Urothelium cell line (cell line): ENCODE results near the gene CAV1.

Experiments used
- DNase-seq: peaks from one replicate; pipeline ENCODE4 v3.0.0; 2011; ENCODE audit warnings: low spot score, mixed read lengths
- FAIRE-seq: peaks from 2 replicates; lab custom pipeline; 2011; peaks lifted over from hg19 to GRCh38; lab: Jason Lieb, UNC

The CAV1 gene

GRCh38 chr7:116553168-116553964 is 28.5 kb downstream of the CAV1 start:
- FAIRE-seq (no peak), DNase-seq (no peak)

- no peak for FAIRE-seq
- DNase-seq = no peak
Observed at GRCh38 chr7:116554436-116554835, 29.6 kb downstream of the CAV1 start.

GRCh38 chr7:116554911-116555310 is 30.1 kb downstream of the CAV1 start:
- DNase-seq = no peak
- FAIRE-seq = no peak

- DNase-seq = no peak
- no peak for FAIRE-seq
Observed at GRCh38 chr7:116557066-116557585, 32.3 kb downstream of the CAV1 start.

- no peak for DNase-seq
- no peak for FAIRE-seq
Observed at GRCh38 chr7:116557901-116558300, 33.1 kb downstream of the CAV1 start.

- FAIRE-seq = no peak
- DNase-seq = no peak
Observed at GRCh38 chr7:116560021-116560970, 35.5 kb downstream of the CAV1 start.

- FAIRE-seq = no peak
- DNase-seq = no peak
Observed at GRCh38 chr7:116561697-116562483, 37.1 kb downstream of the CAV1 start.

- FAIRE-seq (no peak), DNase-seq (no peak)
Observed at GRCh38 chr7:116562529-116563121, 37.8 kb downstream of the CAV1 start.

GRCh38 chr7:116565981-116566380 is 41.1 kb downstream of the CAV1 start:
- no peak for FAIRE-seq
- no peak for DNase-seq

- no peak for DNase-seq
- FAIRE-seq = no peak
Observed at GRCh38 chr7:116566666-116567065, 41.8 kb downstream of the CAV1 start.

GRCh38 chr7:116569737-116570136 is 44.9 kb downstream of the CAV1 start:
- DNase-seq (no peak), FAIRE-seq (no peak)

GRCh38 chr7:116570306-116570705 is 45.5 kb downstream of the CAV1 start:
- DNase-seq = no peak
- no peak for FAIRE-seq

GRCh38 chr7:116571037-116571436 is 46.2 kb downstream of the CAV1 start:
- FAIRE-seq (no peak), DNase-seq (no peak)

GRCh38 chr7:116571552-116571951 is 46.7 kb downstream of the CAV1 start:
- FAIRE-seq (no peak), DNase-seq (no peak)

GRCh38 chr7:116572036-116572435 is 47.2 kb downstream of the CAV1 start:
- FAIRE-seq = no peak
- no peak for DNase-seq

GRCh38 chr7:116573541-116573940 is 48.7 kb downstream of the CAV1 start:
- no peak for DNase-seq
- FAIRE-seq = no peak

- no peak for DNase-seq
- no peak for FAIRE-seq
Observed at GRCh38 chr7:116574025-116574822, 49.4 kb downstream of the CAV1 start.

GRCh38 chr7:116575853-116576252 is 51.0 kb downstream of the CAV1 start:
- DNase-seq (no peak), FAIRE-seq (no peak)
